ENCODE data around the gene SAMHD1. TPM values are rescaled to one million over a fixed set of nuclear protein-coding genes. Genes with fewer than 3 reads are reported as not detected.

Gene SAMHD1
- total and polyA plus RNA-seq, 2 of the 13 experiments (the other 11 are each of a cell fraction or from before 2014, with no cell fraction given) = 16.9 to 43.5 TPM

DNA sequence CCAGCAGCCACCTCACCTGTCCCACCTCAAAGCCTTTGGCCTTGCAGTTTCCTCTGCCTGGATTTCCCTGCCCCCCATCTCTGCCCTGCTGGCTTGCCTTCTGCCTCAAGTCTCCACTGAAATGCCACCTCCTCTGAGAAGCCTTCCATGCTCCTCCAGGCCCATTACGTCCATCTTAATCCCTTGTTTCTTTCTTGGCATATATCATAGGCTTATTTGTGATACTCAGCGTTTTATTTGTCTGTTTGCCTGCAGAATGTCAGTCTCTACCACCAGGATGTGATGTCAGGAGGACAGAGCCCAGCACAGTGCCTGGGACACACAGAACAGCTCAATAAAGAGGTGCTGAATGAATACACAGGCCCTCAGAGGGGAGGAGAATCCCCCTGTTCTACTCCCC lies 100.0 kb downstream of the SAMHD1 start:
- no peak for TF ChIP-seq MEIS1 (CRISPR knock-in tag; IDR thresholded peaks at IDR 0.05; ENCODE audit: borderline replicate concordance)
- peak; percentile 65 for TF ChIP-seq ZMYM3 (CRISPR knock-in tag; IDR thresholded peaks at IDR 0.05)
- 0 out of 2 replicates have a peak, but pooled peaks have one; percentile 20 for TF ChIP-seq HES4 (CRISPR knock-in tag; IDR thresholded peaks at IDR 0.05; ENCODE audit: borderline replicate concordance)
- TF ChIP-seq MAFF (IDR thresholded peaks at IDR 0.05; ENCODE audit: low read depth, low read length) = peak; percentile 55; the same call in 1 of the 2 replicates
- peak; percentile 76 for TF ChIP-seq MAFK (conservative IDR thresholded peaks at IDR 0.05 in 1 of 2, IDR thresholded peaks at IDR 0.05 in 1 of 2; ENCODE audit: low read length in 2 of 2)
- intact Hi-C loops (cut with micrococcal nuclease; ENCODE audit: unreplicated experiment) = no loop called here
- Histone ChIP-seq H3K27me3 (ENCODE audit: control insufficient read depth in 1 of 2, insufficient read depth in 2 of 2, low read length in 2 of 2) (no peaks in the 10 kb centered on the region), H3K9me3 (ENCODE audit: low read length) (no peaks in the 10 kb centered on the region; the same call in 1 of the 2 replicates), H3K27ac (ENCODE audit: extremely low read length, insufficient read depth, low read length) (no peak overlapping the region), H3K9ac (ENCODE audit: insufficient read depth, low read depth, low read length) (no peak overlapping the region), H3K36me3 (replicated peaks in 1 of 2; ENCODE audit: control insufficient read depth in 1 of 2, insufficient read depth in 2 of 2, low read length in 2 of 2) (peaks cover 2 to 3% of the 10 kb centered on the region in 2 experiments; a peak in 1 of 5 replicates), H3K4me3 (replicated peaks in 1 of 3; ENCODE audit: insufficient read depth in 1 of 3, low read depth in 2 of 3, low read length in 3 of 3) (no peak overlapping the region), H3K4me1 (ENCODE audit: insufficient read depth, low read length) (peaks cover 24% of the 10 kb centered on the region), H3K79me2 (ENCODE audit: insufficient read depth, low read length) (peaks cover 7% of the 10 kb centered on the region), H3K4me2 (ENCODE audit: low read depth, low read length) (no peak overlapping the region), H4K20me1 (ENCODE audit: insufficient read depth, low read length) (peaks cover 5% of the 10 kb centered on the region; the same call in 1 of the 2 replicates), H2AFZ (ENCODE audit: low read length) (no peak overlapping the region)
- 80% methylated on average over 2 of the region's 2 CpGs for WGBS (ENCODE audit: low lambda C conversion rate)
- CTCF ChIA-PET (ENCODE audit: low intra/inter-chr PET ratio, low total read pairs) = no interaction called here
- peak; percentile 15 for FAIRE-seq
- no peak for ATAC-seq
- POLR2A ChIA-PET = no interaction called here
- no peak for DNase-seq (ENCODE audit: low spot score)
- in situ Hi-C loops (cut with HindIII; ENCODE audit: extremely low pct_ligation_motif_present, low pct_unique_long_range_greater_than_20kb) = no loop called here
- no TSS peak for BruUV-seq (replicated peaks)

DNA sequence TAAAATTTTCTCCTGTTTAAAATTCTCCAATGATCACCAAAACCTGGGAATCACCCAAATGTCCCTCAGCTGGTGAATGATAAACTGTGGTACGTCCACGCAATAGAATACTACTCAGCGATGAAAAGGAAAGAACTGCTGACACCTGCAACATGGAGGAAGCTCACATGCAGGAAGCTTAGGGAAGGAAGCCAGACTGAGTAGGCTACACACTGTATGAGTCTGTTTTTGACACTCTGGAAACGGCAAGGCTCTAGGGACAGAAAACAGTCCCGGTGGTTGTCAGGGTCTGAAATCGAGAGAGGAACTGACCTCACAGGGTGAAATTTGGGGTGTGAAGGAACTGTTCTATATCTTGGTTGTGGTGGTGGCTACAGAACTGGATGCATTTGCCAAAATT lies 100.7 kb downstream of the SAMHD1 start:
- ChIA-PET POLR2A (no interaction called here), CTCF (ENCODE audit: low intra/inter-chr PET ratio, low total read pairs) (no interaction called here)
- Histone ChIP-seq H3K27me3 (ENCODE audit: control insufficient read depth in 1 of 2, insufficient read depth in 2 of 2, low read length in 2 of 2) (no peaks in the 10 kb centered on the region), H3K27ac (ENCODE audit: extremely low read length, insufficient read depth, low read length) (no peak overlapping the region), H3K9me3 (ENCODE audit: low read length) (no peaks in the 10 kb centered on the region; the same call in 1 of the 2 replicates), H4K20me1 (ENCODE audit: insufficient read depth, low read length) (peaks cover 5% of the 10 kb centered on the region; the same call in 1 of the 2 replicates), H3K4me2 (ENCODE audit: low read depth, low read length) (no peak overlapping the region), H2AFZ (ENCODE audit: low read length) (no peak overlapping the region), H3K4me3 (replicated peaks in 1 of 3; ENCODE audit: insufficient read depth in 1 of 3, low read depth in 2 of 3, low read length in 3 of 3) (no peak overlapping the region), H3K4me1 (ENCODE audit: insufficient read depth, low read length) (peaks cover 24% of the 10 kb centered on the region), H3K9ac (ENCODE audit: insufficient read depth, low read depth, low read length) (no peak overlapping the region), H3K36me3 (replicated peaks in 1 of 2; ENCODE audit: control insufficient read depth in 1 of 2, insufficient read depth in 2 of 2, low read length in 2 of 2) (peaks cover 2 to 3% of the 10 kb centered on the region in 2 experiments; a peak in 1 of 5 replicates), H3K79me2 (ENCODE audit: insufficient read depth, low read length) (peaks cover 7% of the 10 kb centered on the region)
- 98% methylated on average over 6 of the region's 6 CpGs for WGBS (ENCODE audit: low lambda C conversion rate)
- intact Hi-C loops (cut with micrococcal nuclease; ENCODE audit: unreplicated experiment) (no loop called here), in situ Hi-C loops (cut with HindIII; ENCODE audit: extremely low pct_ligation_motif_present, low pct_unique_long_range_greater_than_20kb) (no loop called here)
- ATAC-seq = no peak
- no peak for FAIRE-seq
- no TSS peak for BruUV-seq (replicated peaks)
- no peak for DNase-seq (ENCODE audit: low spot score)
- TF ChIP-seq MAFF (IDR thresholded peaks at IDR 0.05; ENCODE audit: low read depth, low read length) = peak; percentile 39; the same call in 1 of the 2 replicates
- TF ChIP-seq ZFP36L1 (CRISPR knock-in tag; IDR thresholded peaks at IDR 0.05) = no peak
- TF ChIP-seq RARG (CRISPR knock-in tag; IDR thresholded peaks at IDR 0.05; ENCODE audit: low read depth) = no peak
- TF ChIP-seq MAFK (conservative IDR thresholded peaks at IDR 0.05 in 1 of 2, IDR thresholded peaks at IDR 0.05 in 1 of 2; ENCODE audit: low read length in 2 of 2) = peak; percentile 39 to 58
- TF ChIP-seq, protein P1, sequence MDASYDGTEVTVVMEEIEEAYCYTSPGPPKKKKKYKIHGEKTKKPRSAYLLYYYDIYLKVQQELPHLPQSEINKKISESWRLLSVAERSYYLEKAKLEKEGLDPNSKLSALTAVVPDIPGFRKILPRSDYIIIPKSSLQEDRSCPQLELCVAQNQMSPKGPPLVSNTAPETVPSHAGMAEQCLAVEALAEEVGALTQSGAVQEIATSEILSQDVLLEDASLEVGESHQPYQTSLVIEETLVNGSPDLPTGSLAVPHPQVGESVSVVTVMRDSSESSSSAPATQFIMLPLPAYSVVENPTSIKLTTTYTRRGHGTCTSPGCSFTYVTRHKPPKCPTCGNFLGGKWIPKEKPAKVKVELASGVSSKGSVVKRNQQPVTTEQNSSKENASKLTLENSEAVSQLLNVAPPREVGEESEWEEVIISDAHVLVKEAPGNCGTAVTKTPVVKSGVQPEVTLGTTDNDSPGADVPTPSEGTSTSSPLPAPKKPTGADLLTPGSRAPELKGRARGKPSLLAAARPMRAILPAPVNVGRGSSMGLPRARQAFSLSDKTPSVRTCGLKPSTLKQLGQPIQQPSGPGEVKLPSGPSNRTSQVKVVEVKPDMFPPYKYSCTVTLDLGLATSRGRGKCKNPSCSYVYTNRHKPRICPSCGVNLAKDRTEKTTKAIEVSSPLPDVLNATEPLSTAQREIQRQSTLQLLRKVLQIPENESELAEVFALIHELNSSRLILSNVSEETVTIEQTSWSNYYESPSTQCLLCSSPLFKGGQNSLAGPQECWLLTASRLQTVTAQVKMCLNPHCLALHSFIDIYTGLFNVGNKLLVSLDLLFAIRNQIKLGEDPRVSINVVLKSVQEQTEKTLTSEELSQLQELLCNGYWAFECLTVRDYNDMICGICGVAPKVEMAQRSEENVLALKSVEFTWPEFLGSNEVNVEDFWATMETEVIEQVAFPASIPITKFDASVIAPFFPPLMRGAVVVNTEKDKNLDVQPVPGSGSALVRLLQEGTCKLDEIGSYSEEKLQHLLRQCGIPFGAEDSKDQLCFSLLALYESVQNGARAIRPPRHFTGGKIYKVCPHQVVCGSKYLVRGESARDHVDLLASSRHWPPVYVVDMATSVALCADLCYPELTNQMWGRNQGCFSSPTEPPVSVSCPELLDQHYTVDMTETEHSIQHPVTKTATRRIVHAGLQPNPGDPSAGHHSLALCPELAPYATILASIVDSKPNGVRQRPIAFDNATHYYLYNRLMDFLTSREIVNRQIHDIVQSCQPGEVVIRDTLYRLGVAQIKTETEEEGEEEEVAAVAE (CRISPR knock-in tag; IDR thresholded peaks at IDR 0.05; ENCODE audit: borderline replicate concordance) = no peak
- no peak for TF ChIP-seq ATF1 (CRISPR knock-in tag; IDR thresholded peaks at IDR 0.05)
- TF ChIP-seq EZH2 (conservative IDR thresholded peaks at IDR 0.05; ENCODE audit: low read depth, low read length) = no peak
- no peak for TF ChIP-seq ZNF124 (CRISPR knock-in tag; IDR thresholded peaks at IDR 0.05)
- TF ChIP-seq KDM3A (CRISPR knock-in tag; IDR thresholded peaks at IDR 0.05; ENCODE audit: low read depth) = no peak
- TF ChIP-seq, protein P2, sequence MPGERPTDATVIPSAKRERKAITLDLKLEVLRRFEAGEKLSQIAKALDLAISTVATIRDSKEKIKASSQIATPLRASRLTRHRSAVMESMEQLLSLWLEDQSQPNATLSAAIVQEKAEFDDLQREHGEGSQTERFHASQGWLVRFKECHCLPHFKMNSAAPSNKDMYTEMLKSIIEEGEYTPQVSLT (CRISPR knock-in tag; IDR thresholded peaks at IDR 0.05; ENCODE audit: borderline replicate concordance, low read depth) = no peak
